ENCODE data around the gene PDGFRB.

Gene PDGFRB

DNA sequence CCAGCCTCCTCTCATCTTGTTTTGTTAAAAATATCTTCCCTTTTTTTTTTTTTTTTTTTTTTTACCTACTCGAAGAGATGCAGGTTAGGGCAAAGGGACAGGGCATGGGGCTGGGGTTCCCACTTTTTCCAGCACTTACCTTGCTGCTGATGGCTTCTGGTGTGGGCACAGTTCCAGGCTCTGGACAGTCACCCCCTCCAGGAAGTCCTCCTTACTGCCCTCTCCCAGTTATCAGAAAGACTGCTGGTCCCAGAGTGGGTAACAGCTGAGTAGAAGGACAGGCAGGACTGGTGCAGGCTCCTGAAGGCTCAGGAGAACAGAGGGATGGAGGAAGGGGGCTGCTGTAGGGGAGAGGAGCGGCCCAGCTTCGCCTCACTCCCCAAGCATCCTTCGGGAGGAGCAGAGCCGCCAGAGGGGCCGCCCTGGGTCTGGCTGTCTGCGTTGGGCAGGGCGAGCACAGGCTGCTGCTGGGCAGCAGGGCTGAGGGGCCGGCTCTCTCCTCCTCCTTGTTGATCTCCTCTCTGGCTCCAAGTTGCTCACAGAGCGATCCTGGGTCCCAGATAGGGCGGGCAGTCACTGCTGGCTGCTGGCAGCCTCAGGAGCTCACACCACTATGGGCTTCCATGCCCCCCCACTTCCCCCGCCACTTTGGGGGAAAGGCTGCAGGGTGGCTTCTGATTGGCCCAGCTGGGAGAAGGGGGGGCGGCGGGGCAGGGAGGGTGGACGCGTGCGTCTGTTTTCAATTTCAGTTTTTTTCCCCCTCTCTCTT, at the start of gene PDGFRB:
Gene PDGFRB, minus strand, starts transcription at position 588 of the 769 bp plus-strand sequence. CDS start 18,798 bp downstream, outside the sequence.
- peak; percentile 53 for DNase-seq (ENCODE audit: low read depth)

DNA sequence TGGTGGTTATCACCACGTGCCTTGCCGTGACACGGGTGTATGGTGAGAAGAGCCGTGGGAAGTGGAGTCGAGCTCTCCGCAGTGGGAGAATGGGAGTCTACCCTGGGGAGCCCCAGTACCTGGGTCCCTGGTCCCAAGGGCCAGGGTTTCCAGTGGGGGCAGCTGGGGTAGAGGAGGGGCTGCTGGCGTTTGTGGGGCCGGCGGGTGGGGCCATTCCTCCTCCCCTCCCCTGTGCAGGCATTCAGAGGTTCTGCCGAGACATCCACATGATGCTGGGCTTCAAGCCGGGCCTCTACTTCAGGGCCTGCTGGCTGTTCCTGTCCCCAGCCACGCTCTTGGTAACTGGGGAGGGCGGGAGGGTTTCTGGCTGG, 48.9 kb upstream of the PDGFRB start:
- no peak for DNase-seq (ENCODE audit: low read depth)

DNA sequence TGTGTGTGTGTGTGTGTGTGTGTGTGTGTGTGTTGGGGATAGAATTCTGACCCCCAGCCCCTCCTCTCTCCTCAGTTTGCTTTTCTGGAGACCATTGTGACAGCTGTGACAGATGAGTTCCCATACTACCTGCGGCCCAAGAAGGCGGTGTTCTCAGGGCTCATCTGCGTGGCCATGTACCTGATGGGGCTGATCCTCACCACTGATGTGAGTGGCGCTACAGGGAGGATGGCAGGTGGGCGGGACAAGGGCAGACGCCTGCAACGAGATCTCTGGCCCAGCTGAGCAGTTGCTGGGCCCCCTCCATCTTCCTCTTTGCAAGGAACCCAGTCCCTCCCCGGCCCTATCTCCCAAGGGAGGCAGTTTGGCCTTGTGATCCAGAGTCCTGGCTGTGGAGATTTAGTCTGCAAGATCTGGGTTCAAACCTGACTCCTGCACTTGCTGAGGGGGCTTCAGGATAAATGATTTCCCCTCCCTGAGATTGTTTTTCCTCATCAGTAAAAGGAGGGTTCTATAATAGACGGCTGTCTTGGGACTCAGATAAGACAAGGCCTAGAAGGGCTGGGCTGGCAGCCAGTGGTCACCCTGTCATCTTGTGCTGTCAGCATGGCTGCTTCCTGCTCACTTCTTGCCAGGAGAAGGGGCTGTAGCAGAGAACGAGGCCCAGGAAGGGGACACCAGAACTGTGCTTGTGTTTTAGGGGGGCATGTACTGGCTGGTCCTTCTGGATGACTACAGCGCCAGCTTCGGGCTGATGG, 48.4 kb upstream of the PDGFRB start:
- no peak for DNase-seq (ENCODE audit: low read depth)

DNA sequence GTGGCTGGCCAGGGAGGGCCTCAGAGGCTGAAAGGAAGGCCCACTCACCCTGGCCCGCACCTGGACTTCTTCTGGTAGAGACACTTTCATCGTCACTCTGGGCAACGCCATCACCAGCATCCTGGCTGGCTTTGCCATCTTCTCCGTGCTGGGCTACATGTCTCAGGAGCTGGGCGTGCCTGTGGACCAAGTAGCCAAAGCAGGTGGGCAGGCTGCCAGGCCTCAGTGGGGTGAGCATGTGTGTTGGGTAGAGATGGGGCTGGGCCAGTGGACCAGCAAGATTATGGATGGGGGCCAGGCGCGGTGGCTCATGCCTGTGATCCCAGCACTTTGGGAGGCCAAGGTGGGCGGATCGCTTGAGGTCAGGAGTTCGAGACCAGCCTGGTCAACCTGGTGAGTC, 46.9 kb upstream of the PDGFRB start:
- no peak for DNase-seq (ENCODE audit: low read depth)

DNA sequence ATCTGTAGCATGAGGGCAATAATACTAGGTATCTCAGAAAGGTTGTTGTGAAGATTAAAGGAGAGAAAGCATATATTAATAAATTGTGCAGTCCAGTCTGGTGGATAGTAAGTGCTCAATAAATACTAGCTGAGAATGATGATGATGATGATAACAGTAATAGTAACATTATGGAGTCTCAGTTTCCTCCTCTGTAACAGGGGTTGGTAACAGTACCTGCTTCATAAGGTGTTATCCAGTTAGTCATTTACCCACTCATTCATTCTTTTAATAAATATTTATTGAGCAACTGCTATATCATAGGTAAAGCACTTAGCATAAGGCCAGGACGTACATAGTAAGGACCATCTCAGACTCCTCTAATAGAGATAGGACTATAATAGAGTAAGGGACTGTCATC, 41.8 kb upstream of the PDGFRB start:
- no peak for DNase-seq (ENCODE audit: low read depth)

DNA sequence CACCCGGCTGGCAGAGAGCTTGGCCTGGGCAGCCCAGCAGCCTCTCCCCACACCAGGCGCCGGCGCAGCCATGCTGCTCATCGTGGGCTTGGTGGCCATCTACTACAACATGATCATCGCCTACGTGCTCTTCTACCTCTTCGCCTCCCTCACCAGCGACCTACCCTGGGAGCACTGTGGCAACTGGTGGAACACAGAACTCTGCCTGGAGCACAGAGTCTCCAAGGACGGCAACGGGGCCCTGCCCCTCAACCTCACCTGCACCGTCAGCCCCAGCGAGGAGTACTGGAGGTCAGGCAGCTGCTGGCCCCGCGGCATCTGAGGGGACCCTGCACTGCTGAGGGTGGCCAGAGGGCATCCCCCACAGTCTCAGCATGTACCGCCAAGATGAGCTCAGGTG, 41.3 kb upstream of the PDGFRB start:
- no peak for DNase-seq (ENCODE audit: low read depth)

DNA sequence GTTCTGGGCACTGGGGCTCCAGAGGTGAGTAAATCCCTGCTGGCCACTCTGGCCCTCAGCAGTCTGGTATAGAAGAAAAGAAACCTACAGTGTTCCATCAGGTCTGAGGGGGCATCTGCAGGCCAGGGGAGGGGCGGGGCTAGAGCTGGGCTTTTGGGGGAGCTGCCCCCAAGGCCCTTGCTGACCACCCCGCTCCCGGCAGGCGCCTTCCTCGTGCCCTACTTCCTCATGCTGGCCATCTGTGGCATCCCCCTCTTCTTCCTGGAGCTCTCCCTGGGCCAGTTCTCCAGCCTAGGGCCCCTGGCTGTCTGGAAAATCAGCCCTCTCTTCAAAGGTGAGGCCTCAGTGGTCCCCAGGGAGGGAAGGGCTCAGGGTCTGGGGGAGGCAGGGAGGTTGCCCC, 40.9 kb upstream of the PDGFRB start:
- no peak for DNase-seq (ENCODE audit: low read depth)

DNA sequence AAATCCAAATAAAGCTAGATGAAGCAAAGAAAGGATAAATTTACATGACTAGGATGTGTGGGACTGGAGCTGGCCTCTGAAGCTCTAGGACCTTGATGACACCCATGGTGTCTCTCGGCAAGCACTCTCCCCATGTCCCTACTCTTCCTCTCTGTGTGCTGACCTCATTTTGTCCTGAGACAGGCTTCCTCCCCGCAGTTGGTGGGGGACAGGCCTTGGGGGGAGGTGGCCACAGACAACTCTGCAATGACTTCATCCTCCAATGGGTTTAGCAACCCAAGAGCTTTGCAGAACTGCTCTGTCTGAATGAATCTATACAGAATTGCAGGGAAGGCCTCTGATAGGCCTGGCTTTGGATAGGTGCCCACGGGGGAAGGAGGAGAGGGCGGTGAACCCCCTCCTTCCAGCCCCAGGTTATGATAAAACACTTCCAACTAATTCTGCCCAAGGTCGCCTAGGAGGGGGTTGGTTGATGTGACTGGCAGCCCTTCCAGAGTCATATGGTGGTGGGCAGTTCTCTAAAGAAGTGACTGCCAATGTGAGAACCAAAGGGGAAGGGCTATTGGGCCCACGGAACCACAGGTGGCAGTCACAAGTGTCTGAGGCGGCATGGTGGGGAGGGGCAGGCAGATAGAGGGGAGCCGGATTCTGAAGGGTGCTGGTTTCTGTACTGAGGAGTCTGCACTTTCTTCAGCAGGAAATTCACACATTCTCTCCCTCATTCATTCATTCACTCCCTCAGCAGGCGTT, 40.3 kb upstream of the PDGFRB start:
- DNase-seq (ENCODE audit: low read depth) = no peak

DNA sequence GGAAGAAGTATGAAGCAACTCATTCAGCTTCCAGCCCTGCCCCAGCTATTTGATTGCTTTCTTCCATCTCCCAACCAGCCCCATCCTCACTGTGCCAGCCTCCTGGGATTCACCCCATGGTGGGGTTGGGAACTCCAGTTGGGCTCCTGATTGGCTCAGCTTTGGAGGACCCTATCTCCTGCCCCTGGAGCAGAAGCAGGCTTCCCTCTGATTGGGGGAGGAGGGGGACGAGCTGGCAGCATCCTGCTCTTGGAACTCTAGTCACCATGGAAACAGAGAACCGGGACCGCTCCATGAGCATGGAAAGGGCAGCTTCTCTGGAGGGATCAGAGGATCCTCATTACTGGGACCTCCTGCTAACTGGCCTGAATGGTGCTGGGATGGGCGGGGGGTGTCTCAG, 36.8 kb upstream of the PDGFRB start:
- DNase-seq (ENCODE audit: low read depth) = no peak

DNA sequence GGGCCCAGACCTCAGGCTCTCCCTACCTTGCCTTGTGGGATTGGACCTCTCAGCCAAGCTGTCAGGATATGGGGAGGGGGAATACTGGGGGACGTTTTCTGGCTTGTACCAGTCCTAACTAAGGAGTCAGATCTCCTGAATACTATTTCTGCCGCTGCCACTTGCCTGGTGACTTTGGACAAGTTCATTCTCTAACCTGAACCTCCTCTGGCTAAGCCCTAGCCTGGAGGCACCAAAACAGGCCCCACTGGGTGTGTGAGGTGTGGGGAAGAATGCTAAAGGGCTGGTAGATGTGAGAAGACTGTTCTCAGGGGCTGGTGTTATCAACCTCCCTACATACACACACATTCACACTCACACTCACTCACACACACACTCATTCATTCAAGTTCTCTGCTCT, 35.3 kb upstream of the PDGFRB start:
- no peak for DNase-seq (ENCODE audit: low read depth)

DNA sequence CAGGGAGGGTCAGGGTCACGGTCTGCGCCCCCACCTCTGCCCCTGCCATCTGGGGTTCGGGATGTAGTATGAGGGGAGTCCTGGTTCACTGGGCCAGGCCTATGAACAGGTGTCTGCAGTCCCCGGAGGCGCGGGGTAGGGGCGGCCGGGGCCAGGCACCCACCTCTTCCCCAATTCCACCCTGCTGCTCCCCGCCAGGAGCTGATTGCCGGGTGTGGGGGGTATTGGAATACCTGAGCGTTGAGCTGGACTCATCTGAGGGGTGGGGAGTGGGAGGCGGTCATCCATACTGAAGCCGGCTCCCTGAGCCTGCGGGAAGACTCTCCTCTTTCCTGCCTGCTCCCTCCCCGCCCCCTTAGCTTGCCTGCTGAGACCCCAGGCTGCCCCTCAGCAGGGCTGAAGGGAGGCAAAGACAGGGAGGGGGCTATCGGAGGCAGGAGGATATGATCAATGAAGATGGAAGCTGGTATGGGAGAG, 34.9 kb upstream of the PDGFRB start:
- DNase-seq (ENCODE audit: low read depth) = no peak

DNA sequence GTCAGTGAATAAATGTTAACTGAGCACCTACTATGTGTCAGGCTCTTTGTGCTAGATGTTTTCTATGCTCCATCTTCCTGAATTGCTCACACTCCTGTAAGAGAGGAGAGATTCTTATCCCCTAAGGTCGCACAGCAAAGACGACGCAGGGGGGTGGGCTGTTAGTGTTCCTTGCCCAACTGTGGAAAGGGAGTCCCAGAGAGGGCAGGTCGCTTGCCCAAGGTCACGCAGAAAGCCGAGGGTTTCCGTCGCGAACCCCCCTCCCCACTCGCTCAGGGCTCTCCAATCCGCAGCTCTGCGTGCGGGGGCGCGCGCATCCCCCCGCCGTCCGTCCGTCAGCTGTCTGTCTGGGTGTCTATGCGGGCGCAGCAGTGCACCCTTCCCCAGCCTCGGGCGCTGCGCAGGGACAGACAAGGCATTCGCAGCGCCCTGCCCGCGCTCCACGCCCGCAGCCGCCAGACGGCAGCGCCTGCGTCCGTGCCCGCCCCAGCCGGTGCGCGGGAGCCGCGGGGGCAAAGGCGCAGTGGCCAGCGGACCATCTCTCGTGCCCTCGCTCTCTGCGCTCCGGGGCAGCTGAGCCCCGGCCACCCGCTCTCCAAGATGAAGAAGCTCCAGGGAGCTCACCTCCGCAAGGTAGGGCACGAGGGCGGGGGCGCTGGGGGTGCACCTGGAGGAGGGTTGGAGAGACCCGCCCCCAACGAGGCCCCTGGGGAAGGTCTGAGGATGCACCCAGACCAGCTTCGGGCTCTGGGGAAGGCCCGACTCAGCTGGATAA, 34.3 kb upstream of the PDGFRB start, which contains the start of gene SLC6A7:
Gene SLC6A7, plus strand, starts transcription at position 335 of the 775 bp plus-strand sequence. Its CDS starts 266 bp downstream, at position 601.
- no peak for DNase-seq (ENCODE audit: low read depth)

DNA sequence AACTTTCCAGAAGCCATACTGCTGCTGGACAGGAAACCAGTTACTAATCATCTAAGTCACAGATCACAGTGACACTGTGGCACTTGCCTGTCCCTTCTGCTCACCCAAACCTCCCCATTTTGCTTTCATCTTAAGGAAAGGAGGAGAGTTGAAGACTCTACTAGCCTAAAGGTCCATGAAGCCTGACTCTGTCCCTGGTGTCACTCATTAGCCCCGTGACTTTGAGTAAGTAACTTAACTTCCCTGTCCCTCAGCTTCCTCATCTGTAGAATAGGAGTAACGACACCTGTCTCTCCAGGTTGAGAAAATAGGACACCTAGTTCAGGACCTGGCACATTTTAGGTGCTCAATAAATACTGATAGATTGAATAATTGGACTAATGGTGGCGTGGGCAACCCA, 33.7 kb upstream of the PDGFRB start:
- no peak for DNase-seq (ENCODE audit: low read depth)

DNA sequence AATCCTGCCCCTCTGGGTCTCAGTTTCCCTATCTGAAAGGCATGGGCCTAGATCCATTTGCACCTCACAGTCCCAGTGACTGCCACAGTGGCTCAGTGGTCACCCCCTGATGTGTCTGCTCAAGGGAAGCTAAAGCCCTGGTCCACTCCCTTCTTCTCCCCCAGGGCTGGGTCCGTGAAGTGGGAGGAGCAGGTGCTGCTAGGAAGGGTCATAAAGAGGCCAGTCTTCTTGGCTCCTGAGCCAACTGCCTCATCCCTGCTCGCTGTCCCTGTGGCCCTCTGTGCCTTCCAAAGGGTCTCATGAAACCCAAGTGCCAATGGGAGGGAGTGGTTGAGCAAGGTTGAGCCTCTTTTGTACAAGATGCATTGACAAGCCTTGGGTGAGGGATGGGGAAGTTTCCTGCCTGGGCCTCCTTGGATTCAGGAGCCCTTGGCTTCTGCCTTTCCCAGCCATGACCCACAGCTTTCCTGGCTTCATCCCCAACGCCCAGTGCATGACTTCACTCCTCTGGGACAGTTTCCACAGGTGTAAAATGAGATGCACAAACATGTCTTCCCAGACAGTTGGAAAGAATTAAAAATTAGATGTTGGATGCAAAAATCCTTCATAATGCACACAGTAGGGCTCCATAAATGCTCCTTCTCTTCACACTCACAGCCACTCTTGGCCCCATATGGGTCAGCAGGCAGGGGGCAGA, 32.6 kb upstream of the PDGFRB start:
- no peak for DNase-seq (ENCODE audit: low read depth)

DNA sequence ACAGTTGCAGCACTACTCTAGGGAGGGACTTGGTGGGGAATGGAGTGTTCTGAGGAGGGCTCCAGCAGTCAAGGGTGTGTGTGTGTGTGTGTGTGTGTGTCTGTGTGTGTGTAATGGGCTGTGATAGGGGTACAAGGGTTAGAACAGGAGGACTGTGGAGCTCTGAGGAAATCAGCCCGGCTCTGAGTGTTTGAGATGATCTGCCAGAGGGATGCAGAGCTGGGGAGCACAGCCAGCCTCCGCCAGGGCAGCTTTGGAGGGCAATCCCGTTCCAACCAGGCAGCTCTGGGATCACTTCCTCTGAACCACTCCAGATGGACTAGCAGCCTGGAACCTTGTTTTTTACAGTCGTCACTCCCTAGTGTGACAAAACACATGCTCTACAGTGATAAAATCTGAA, 31.3 kb upstream of the PDGFRB start:
- DNase-seq (ENCODE audit: low read depth) = no peak

DNA sequence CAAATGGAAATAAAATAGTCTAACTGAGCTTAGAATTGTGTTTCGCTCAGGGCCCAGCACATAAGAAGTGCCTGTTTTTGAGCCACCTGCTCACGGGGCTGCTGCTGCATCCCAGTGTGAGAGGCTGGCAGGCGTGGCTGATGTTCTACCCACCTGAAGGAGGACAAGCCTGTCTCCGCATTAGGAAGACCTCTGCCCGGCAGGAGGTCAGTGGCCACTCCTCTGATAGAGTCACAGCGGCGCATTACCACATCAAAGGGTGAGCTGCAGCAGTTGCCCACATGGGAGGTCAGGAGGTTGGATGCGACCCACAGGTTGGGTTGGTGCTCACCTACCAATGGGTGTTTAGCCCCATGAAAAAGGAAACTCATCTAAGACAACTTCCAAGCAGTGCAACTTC, 30.5 kb upstream of the PDGFRB start:
- no peak for DNase-seq (ENCODE audit: low read depth)

DNA sequence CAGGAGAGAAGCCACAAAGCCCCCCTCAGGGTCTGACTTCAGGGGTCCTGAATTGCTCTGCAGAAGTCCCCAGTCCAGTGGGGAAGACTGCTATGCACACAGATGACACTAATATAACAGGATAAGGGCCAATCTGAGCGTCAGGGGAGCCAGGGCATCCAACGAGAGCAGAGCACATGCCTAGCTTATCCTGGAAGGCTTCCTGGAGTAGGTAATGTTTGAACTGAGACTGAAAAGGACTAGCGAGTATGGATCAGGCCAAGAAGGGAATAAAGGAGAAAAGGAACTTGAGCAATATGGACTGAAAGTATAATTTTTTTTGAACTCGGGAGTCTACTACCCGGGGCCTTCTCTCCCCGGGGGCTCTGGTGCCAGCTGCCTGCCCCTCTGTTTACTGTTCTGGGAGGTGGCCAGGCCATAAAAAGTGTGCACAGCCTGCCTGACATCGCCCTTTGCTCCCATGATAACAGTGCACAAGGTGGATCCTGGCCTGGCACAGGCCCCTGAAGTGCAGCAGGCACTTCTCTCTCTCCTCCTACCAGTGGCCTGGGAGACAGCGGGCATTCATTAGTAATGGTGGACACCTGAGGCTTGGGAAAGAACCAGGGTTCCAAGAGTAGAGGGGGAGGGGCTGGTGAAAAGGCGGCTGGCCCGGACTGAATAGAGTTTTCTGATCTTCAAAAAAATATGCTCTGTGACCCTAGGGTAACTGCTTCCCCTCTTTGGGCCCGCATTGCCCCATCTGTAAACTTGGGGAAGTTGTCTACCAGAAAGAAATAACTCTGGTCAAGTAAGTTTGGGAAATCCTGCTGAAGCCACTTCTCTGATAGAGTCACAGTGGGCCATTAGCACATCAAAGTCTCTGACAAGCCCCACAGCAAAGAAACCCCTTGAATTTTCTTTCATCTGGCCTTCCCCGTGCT, 29.6 kb upstream of the PDGFRB start:
- DNase-seq (ENCODE audit: low read depth) = no peak

DNA sequence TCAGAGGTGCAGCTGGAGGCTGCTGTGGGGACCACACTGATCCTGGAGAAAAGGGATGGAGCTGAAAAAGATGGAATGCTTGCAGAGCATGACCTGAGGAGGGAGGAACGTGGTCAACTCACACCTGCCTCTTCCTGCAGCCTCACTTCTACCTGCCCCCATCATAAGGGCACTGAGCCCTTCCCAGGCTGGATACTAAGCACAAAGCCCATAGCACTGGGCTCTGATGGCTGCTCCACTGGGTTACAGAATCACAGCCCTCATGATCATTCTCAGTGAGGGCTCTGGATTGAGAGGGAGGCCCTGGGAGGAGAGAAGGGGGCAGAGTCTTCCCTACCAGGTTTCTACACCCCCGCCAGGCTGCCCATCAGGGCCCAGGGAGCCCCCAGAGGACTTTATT, 28.4 kb upstream of the PDGFRB start:
- DNase-seq (ENCODE audit: low read depth) = no peak

DNA sequence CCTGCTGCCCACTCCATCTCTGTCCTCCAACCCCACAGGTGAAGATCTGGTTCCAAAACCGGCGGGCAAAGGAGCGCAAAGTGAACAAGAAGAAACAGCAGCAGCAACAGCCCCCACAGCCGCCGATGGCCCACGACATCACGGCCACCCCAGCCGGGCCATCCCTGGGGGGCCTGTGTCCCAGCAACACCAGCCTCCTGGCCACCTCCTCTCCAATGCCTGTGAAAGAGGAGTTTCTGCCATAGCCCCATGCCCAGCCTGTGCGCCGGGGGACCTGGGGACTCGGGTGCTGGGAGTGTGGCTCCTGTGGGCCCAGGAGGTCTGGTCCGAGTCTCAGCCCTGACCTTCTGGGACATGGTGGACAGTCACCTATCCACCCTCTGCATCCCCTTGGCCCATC, 27.8 kb upstream of the PDGFRB start:
- DNase-seq (ENCODE audit: low read depth) = no peak

DNA sequence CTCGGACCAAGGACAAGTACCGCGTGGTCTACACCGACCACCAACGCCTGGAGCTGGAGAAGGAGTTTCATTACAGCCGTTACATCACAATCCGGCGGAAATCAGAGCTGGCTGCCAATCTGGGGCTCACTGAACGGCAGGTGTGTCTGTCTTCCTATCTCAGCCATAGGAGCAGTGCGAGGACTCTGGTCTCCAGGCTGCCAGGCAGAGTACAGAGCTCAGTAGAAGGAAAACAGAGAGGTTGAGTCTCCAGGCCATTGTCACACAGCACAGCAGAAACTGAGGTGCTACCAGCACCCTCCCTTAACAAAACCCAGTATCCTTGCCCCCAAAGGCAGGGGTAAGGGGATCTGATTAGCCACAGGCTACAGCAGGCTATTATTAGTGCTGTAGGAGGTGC, 27.1 kb upstream of the PDGFRB start:
- no peak for DNase-seq (ENCODE audit: low read depth)

All from stimulated activated CD8-positive, alpha-beta memory T cell treated with anti-CD3 and anti-CD28 coated beads, Interleukin-4, amount 100 ng/mL, for 24 hours (primary cell).